ENCODE measurements around the gene SEPTIN6.

Gene SEPTIN6

DNA sequence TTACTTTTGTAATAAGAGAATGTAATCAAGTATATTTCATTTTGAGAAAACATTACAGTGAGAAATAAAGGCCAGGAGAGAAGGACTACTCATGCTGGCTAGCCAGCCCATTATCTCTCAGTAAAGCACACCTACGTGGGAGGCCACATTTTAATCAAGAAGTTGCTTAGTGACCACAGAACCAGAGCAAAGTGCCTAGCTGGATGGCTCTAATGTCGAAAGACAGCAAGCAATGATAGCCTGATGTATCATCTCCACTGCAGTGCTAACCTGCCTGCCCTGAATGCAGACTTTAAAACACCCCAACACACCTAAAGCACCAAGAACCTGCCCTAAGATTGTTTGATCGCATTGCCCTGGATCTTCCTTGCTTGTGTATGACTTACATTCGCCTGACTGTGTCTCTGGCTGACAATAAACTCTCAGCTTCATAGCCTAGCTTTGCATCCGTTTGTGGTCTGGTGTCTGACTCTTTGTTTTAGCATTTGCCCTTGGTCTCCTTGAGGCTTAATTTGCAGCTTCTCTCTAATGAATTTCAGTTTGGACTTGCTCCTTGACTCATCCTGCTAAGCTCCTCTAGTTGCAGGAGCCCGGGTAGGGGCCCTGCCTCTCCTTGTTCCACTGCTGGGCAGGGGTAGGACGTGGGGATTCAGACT lies 34.1 kb upstream of the SEPTIN6 start:
- no peak overlapping the region for H3K27ac ChIP-seq

GRCh38 chrX:119721926-119722325 lies 29.0 kb upstream of the SEPTIN6 start:
- no peak for TF ChIP-seq ZFX (IDR thresholded peaks at IDR 0.05)
- TF ChIP-seq, protein P1, sequence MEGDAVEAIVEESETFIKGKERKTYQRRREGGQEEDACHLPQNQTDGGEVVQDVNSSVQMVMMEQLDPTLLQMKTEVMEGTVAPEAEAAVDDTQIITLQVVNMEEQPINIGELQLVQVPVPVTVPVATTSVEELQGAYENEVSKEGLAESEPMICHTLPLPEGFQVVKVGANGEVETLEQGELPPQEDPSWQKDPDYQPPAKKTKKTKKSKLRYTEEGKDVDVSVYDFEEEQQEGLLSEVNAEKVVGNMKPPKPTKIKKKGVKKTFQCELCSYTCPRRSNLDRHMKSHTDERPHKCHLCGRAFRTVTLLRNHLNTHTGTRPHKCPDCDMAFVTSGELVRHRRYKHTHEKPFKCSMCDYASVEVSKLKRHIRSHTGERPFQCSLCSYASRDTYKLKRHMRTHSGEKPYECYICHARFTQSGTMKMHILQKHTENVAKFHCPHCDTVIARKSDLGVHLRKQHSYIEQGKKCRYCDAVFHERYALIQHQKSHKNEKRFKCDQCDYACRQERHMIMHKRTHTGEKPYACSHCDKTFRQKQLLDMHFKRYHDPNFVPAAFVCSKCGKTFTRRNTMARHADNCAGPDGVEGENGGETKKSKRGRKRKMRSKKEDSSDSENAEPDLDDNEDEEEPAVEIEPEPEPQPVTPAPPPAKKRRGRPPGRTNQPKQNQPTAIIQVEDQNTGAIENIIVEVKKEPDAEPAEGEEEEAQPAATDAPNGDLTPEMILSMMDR (conservative IDR thresholded peaks at IDR 0.05): no peak
- no peak overlapping the region for H3K27ac ChIP-seq

More for the DNA sequence above, 34.1 kb upstream of the SEPTIN6 start:
- TF ChIP-seq, protein P1 (conservative IDR thresholded peaks at IDR 0.05): no peak
- no peak for TF ChIP-seq ZFX (IDR thresholded peaks at IDR 0.05)

- TF ChIP-seq, protein P1 (conservative IDR thresholded peaks at IDR 0.05): no peak
- TF ChIP-seq ZFX (IDR thresholded peaks at IDR 0.05): no peak
- no peak overlapping the region for H3K27ac ChIP-seq
These were observed 28.5 kb upstream of the SEPTIN6 start for GRCh38 chrX:119721487-119721886.

DNA sequence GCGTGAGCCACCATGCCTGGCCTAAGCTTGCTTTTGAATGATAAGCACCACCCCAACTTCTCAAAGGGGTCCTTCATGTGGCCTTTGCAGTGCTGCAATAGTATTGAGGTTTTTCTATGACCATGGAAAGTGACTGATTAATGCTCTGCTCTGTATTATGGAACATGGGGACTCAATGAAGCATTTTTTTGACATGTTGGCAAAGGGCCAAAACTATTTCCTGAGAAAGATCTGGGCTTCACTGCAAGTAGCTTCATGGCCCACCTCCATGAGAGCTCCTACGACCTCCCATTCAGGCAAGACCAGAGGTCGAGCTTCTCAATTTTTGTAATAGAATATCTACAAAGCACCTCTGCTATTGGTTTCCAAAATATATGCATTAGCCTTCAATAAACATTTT lies 16.7 kb upstream of the SEPTIN6 start:
- H3K27ac ChIP-seq: no peak overlapping the region
- TF ChIP-seq, protein P1 (conservative IDR thresholded peaks at IDR 0.05): no peak
- TF ChIP-seq ZFX (IDR thresholded peaks at IDR 0.05): no peak

DNA sequence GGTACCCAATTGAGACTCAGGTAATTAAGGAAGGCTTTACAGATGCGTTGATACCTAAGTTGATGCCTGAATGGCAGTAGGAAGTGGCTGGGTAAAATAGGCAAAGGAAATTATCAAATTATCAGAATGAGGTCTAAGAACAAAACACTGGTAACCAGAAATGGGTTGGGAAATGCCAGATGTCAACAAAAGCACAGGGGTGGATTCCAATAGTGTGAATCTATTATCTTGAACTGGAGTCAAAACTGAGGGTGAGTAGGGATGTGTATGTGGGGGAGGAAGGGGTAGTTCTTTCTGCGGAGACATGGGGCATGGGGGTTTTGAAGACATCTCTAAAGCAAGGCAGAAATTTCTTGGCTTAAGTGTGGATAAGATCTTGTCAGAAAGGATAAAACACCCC lies 16.0 kb upstream of the SEPTIN6 start:
- H3K27ac ChIP-seq: no peak overlapping the region
- TF ChIP-seq, protein P1 (conservative IDR thresholded peaks at IDR 0.05): no peak
- TF ChIP-seq ZFX (IDR thresholded peaks at IDR 0.05): no peak

- TF ChIP-seq ZFX (IDR thresholded peaks at IDR 0.05): no peak
- TF ChIP-seq, protein P1 (conservative IDR thresholded peaks at IDR 0.05): no peak
- H3K27ac ChIP-seq: no peak overlapping the region
These were observed 13.6 kb upstream of the SEPTIN6 start for GRCh38 chrX:119706616-119707015.

DNA sequence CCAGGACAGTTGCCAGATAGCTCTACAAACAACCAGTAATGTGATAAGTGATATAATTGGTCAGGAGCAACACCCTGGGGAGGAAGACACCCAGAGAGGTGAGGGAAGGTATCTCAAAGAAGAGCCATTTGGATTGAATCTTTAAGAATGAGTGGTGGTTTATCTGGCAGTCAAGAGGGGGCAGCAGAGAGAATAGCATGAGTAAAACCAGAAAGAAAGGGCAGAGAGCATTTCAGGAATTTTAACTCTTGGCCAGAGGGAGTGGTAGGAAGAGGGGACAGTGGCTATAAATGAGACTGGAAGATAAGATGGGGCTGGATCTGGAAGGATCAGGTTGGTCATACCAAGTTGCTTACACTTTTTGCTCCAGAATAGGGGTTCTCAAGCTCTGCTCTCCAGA lies 5.9 kb upstream of the SEPTIN6 start:
- no peak overlapping the region for H3K27ac ChIP-seq
- TF ChIP-seq ZFX (IDR thresholded peaks at IDR 0.05): no peak
- TF ChIP-seq, protein P1 (conservative IDR thresholded peaks at IDR 0.05): peak; percentile 65
